ENCODE results near the gene ST8SIA1.
"Not testable (repeated sequence)": the region's sequence is repeated elsewhere in the genome, so short reads cannot be mapped to it uniquely, and the experiment has no call there.

The ST8SIA1 gene

DNA sequence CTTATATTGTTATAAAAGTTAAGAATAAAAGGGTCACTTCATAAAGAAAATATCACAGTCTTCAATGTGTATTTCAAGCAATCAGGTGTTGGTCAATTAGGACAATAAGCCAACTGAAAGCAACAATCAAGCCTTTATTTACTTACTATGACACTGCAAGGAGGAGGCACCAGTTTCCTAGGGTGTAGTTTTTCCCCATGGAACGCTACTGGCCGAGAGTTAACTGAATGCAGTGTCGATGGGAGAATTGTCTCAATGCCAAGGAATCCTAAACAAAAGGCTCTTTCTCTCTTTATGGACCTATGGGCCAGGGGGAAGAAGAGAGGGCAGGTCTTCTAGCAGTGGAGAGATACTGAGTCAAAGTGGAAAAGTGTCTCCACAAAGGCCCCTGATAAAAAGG lies 146.1 kb downstream of the ST8SIA1 start:
- H3K4me3 ChIP-seq (ENCODE audit: low read depth, low read length) = no peak overlapping the region

DNA sequence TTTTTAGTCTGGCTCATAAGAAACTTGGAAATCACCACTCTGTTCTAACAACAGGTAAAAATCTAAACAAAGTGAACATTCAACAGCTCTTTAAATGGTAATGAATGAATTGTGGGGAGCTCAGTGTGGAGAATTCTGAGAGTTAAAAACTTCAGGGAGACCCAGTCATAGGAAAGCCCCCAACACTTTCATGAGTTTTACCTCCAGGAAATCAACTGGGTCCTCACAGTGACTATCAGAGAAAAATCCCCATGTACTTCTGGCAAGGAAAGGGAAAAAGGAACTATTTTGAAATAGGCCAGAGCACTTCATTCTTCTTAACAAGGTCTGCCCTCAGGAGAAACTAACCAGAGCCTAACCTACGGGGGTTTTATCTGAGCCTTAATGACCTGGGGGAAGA lies 153.8 kb downstream of the ST8SIA1 start:
- H3K4me3 ChIP-seq (ENCODE audit: low read depth, low read length) = no peak overlapping the region

DNA sequence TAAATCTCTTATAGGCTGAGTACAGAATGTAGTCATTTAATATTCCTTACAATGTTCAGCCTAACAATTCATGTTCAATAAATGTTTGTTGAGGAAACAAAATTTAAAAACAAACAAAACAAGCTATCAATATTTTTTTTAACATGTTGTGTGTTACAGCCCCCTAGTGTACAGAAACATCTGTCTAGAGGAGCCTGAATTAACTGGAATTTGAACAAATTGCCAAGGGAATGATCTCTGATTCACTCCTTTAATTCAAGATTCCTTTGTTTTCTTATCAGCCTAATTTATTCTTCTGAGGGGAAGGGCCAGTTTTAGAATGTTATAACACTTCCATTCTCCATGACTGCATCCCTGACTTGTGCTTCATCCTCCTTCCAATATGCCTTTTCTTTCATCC lies 161.3 kb downstream of the ST8SIA1 start:
- H3K4me3 ChIP-seq (ENCODE audit: low read depth, low read length) = no peak overlapping the region

DNA sequence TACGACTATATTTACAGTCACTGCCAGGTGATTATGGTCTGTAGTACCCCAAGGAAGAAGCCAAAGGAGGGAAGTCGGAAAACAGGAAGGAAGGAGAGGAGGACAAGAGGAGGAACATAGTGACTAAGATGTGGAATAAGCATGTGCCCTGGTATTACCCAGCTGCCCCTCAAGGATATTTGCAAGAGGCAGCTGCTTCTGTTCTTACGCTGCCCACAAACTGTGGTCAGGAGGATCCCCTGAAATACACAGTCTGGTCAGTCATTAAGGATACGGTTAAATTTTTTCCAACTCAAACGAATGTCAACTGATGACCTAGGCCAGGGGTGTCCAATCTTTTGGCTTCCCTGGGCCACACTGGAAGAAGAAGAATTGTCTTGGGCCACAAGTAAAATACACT lies 162.0 kb downstream of the ST8SIA1 start:
- no peak overlapping the region for H3K4me3 ChIP-seq (ENCODE audit: low read depth, low read length)

DNA sequence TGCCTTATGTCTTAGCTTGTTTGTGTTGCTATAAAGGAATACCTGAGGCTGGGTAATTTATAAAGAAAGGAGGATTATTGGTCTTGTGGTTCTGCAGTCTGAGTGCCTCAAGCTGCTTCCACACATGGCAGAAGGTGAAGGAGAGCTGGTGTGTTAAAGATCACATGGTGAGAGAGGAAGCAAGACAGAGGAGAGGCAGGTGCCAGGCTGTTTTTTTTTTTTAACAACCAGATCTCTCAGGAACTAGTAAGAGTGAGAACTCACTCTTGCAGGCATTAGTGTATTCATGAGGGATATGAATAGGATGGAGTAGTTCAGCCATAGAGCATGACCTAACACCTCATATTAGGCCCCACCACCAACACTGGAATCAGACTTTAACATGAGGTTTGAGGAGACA lies 165.1 kb downstream of the ST8SIA1 start:
- H3K4me3 ChIP-seq (ENCODE audit: low read depth, low read length) = no peak overlapping the region

DNA sequence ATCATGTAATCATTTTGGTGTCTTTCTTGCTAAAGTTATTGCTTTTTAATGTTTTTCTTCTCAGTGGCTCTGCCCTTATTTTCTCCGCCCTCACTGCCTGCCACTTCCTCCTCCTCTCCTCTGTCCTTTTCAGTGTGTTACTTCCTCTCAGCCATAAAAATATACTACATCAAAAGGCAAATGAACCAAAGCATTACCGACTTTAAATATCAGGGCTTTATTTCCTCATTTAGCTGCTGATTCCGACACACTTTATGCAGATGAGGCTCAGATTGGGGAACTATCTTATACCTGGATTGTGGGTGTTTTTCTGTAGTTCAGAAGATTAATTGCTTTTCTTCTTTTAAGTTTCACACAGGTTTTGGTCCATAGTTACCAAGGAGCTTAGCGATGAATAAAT lies 170.4 kb downstream of the ST8SIA1 start:
- no peak overlapping the region for H3K4me3 ChIP-seq (ENCODE audit: low read depth, low read length)

DNA sequence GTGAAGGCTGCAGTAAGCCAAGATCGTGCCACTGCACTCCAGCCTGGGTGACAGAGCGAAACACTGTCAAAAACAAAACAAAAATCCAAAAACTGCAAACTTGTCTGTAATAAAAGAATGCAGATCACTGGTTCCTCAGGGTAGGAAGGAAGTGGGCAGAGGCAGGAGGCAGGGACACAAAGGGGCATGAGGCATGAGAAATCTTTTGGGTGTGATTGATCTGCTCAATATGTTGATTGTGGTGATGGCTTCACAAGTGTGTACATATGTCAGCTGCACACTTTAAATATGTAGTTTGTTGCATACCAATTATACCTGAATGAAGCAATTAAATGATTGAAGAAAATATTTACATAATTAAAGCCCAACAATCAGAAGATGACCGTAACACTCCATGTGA lies 170.9 kb downstream of the ST8SIA1 start:
- H3K4me3 ChIP-seq (ENCODE audit: low read depth, low read length) = no peak overlapping the region

DNA sequence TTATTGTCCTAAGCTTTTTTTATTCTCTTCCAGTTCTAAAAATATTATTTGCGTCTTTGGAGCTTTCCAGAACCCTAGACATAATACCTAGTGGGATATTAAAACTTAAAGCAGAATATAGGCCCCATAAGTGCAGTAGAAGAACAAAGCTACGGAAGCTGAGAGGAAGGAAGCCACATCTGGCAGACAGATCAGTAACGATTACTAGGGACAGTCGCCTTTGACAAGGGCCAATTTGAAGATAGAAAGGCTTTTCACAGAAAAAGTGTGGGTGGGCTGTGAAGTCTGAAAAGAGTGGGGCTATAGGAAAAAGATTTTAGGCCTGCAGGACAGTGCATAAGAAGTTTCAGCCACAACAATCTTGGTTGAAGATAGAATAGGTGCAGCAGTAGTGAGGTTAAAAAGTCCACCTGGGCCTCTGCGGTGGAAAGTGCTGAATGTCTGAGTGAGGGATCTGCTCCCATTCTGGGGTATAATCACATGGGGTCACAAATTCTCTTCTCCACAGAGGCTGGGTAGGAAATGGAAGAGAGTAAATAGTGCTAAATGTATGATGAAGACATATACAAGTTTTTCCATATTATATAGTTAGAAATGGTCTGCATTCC lies 174.0 kb downstream of the ST8SIA1 start:
- no peak overlapping the region for H3K4me3 ChIP-seq (ENCODE audit: low read depth, low read length)

DNA sequence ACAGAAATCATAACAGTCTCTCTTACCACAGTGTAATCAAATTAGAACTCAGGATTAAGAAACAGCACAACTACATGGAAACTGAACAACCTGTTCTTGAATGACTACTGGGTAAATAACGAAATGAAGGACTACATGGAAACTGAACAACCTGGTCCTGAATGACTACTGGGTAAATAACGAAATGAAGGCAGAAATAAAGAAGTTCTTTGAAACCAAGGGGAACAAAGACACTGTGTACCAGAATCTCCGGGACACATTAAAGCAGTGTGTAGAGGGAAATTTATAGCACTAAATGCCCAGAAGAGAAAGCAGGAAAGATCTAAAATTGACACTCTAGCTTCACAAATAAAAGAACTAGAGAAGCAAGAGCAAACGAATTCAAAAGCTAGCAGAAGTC lies 185.2 kb downstream of the ST8SIA1 start:
- not testable (repeated sequence) for H3K4me3 ChIP-seq (ENCODE audit: low read depth, low read length)

DNA sequence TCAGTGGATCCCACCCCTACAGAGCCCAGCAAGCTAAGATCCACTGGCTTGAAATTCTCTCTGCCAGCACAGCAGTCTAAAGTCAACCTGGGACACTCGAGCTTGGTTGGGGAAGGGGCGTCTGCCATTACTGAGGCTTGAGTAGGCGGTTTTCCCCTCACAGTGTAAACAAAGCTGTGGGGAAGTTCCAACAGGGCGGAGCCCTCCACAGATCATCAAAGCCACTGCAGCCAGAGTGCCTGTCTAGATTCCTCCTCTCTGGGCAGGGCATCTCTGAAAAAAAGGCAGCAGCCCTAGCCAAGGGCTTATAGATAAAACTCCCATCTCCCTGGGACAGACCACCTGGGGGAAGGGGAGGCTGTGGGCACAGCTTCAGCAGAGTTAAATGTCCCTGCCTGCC lies 187.8 kb downstream of the ST8SIA1 start:
- H3K4me3 ChIP-seq (ENCODE audit: low read depth, low read length) = not testable (repeated sequence)
